HCT116 (cell line): ENCODE measurements around the gene ARGLU1.

Experiments used
- CEBPB ChIP-seq: IDR thresholded peaks from 2 replicates; pipeline ENCODE4 v1.6.1; 2012; ENCODE audit warnings: low read depth
- EGR1 ChIP-seq: IDR thresholded peaks from 2 replicates; pipeline ENCODE4 v1.6.1; 2012; ENCODE audit warnings: low read depth
- POLR2A ChIP-seq: IDR thresholded peaks from 2 replicates; pipeline ENCODE4 v1.7.0; 2011; ENCODE audit warnings: borderline replicate concordance; ENCODE audit not compliant: insufficient read depth, insufficient read length; ENCODE audit errors: extremely low read depth
- POLR2AphosphoS5 ChIP-seq: IDR thresholded peaks from 2 replicates; pipeline ENCODE4 v1.6.1; 2011; ENCODE audit warnings: mild to moderate bottlenecking, low read depth, low read length, moderate library complexity
- SP1 ChIP-seq: IDR thresholded peaks from 2 replicates; pipeline ENCODE4 v1.6.1; 2012; ENCODE audit warnings: low read depth
- TCF7L2 ChIP-seq: IDR thresholded peaks from 2 replicates; pipeline ENCODE4 v1.7.0; 2011; ENCODE audit warnings: borderline replicate concordance, inconsistent platforms; ENCODE audit not compliant: insufficient read depth, insufficient read length; ENCODE audit errors: extremely low read depth
- ZFX ChIP-seq: fragments of 450-650 bp; IDR thresholded peaks from 2 replicates; pipeline ENCODE4 v1.6.1; 2017
- TF ChIP-seq, protein P1 (sequence below), 3 experiments: fragments of 200-600 bp in 1 of 3; sonication (generic) in 1 of 3; IDR thresholded peaks in 2 of 3; conservative IDR thresholded peaks in 1 of 3; 2 replicates each; pipeline ENCODE4 v1.5.1; 2012 to 2017; ENCODE audit warnings: low read depth in 2 of 3, low read length in 2 of 3, antibody characterized with exemption in 1 of 3, borderline replicate concordance in 1 of 3, control low read depth in 1 of 3, mild to moderate bottlenecking in 1 of 3, mixed read lengths in 1 of 3, mixed run types in 1 of 3, moderate library complexity in 1 of 3; ENCODE audit not compliant: insufficient read depth in 1 of 3

DNA sequence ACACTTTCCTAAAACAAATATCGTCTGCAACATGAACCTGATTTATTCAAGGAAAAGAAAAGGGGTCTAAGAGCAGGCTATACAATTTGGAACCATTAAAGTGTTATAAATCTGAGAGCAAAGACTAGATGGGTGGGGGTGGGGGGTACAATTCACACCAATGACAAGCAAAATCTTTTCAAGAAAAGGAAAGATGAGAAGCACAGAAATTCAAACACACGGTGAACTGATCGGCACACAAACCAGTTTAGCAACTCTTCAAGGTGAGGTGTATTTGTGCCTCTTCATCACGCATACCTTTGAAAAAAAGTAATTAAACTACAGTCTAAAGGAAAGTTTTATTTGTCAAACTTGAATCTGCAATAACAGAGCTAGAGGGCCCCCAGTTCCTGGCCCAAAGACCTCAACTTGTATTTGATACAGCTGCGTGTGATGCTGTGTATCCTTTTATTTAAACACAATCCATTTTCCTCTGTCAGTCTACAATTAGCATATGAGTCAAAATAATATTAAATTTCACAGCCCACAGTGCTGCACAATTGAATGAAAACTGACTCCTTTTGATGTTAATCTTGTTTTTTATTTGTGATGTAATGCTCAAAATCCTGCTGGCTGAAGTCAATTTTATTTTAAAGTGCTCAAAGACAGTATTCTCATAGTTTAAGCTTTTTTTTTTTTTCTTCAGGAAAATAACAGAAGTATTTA, 46.7 kb downstream of the ARGLU1 start:
- TF ChIP-seq, protein P1, sequence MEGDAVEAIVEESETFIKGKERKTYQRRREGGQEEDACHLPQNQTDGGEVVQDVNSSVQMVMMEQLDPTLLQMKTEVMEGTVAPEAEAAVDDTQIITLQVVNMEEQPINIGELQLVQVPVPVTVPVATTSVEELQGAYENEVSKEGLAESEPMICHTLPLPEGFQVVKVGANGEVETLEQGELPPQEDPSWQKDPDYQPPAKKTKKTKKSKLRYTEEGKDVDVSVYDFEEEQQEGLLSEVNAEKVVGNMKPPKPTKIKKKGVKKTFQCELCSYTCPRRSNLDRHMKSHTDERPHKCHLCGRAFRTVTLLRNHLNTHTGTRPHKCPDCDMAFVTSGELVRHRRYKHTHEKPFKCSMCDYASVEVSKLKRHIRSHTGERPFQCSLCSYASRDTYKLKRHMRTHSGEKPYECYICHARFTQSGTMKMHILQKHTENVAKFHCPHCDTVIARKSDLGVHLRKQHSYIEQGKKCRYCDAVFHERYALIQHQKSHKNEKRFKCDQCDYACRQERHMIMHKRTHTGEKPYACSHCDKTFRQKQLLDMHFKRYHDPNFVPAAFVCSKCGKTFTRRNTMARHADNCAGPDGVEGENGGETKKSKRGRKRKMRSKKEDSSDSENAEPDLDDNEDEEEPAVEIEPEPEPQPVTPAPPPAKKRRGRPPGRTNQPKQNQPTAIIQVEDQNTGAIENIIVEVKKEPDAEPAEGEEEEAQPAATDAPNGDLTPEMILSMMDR (IDR thresholded peaks at IDR 0.05 in 2 of 3, conservative IDR thresholded peaks at IDR 0.05 in 1 of 3; ENCODE audit: borderline replicate concordance in 1 of 3, insufficient read depth in 1 of 3, low read depth in 2 of 3, low read length in 2 of 3), result no peak
- TF ChIP-seq ZFX (no peak), CEBPB (no peak), POLR2A (no peak), TCF7L2 (no peak), POLR2AphosphoS5 (no peak), SP1 (no peak), EGR1 (no peak)
